K562 (cell line): ENCODE results near the gene EVI5. TPM values are rescaled to one million over a fixed set of nuclear protein-coding genes. Genes with fewer than 3 reads are reported as not detected.

ENCODE experiments used
- CCNT2 ChIP-seq: IDR thresholded peaks from 2 replicates; pipeline ENCODE4 v1.6.1; 2011; ENCODE audit warnings: borderline replicate concordance, low read depth, mild to moderate bottlenecking, moderate library complexity, mixed read lengths, low read length; ENCODE audit not compliant: insufficient read length; ENCODE audit errors: extremely low read depth
- FIP1L1 ChIP-seq: fragments of 200-400 bp; formaldehyde crosslinking; IDR thresholded peaks from 2 replicates; pipeline ENCODE4 v1.6.1; 2018; ENCODE audit warnings: mild to moderate bottlenecking, low read depth, low read length; ENCODE audit not compliant: poor library complexity, severe bottlenecking
- GTF2A2 ChIP-seq: IDR thresholded peaks from 2 replicates; pipeline ENCODE4 v1.6.1; 2016; ENCODE audit warnings: mild to moderate bottlenecking, missing genetic modification characterization, missing compliant biosample characterization
- KLF16 ChIP-seq: IDR thresholded peaks from 2 replicates; pipeline ENCODE4 v1.6.1; 2016; ENCODE audit warnings: antibody characterized with exemption
- MEF2A ChIP-seq: IDR thresholded peaks from 2 replicates; pipeline ENCODE4 v1.6.1; 2011; ENCODE audit warnings: low read depth, mild to moderate bottlenecking, low read length, moderate library complexity; ENCODE audit not compliant: control insufficient read depth
- SMARCA4 ChIP-seq: fragments of 450-650 bp; IDR thresholded peaks from 2 replicates; pipeline ENCODE4 v1.6.1; 2016
- SRSF1 ChIP-seq: fragments of 200-400 bp; formaldehyde crosslinking; IDR thresholded peaks from 2 replicates; pipeline ENCODE4 v1.6.1; 2017; ENCODE audit warnings: mild to moderate bottlenecking, low read depth, low read length, moderate library complexity
- TARDBP ChIP-seq: fragments of 450-650 bp; IDR thresholded peaks from 2 replicates; pipeline ENCODE4 v1.6.1; 2016
- USF1 ChIP-seq: sonication (generic); formaldehyde crosslinking; IDR thresholded peaks from 2 replicates; pipeline ENCODE4 v1.9.0; 2022; ENCODE audit warnings: mild to moderate bottlenecking, missing genetic modification reagents
- ZFP91 ChIP-seq: sonication (generic); formaldehyde crosslinking; IDR thresholded peaks from 2 replicates; pipeline ENCODE4 v1.8.0; 2022; ENCODE audit warnings: mild to moderate bottlenecking, missing genetic modification reagents
- ZNF277 ChIP-seq: fragments of 250-450 bp; sonication (Bioruptor Pico); IDR thresholded peaks from 2 replicates; pipeline ENCODE4 v1.8.0; 2022; ENCODE audit warnings: inconsistent platforms, mild to moderate bottlenecking, moderate library complexity, borderline replicate concordance
- ZNF398 ChIP-seq: fragments of 250-450 bp; sonication (Bioruptor Pico); IDR thresholded peaks from 2 replicates; pipeline ENCODE4 v1.8.0; 2021; ENCODE audit warnings: moderate library complexity, mild to moderate bottlenecking, inconsistent platforms
- polyA plus RNA-seq, 8 experiments: library from polyadenylated mRNA; depleted of rRNA in 4 of 8; stranded (reverse) in 5 of 8; unstranded in 3 of 8; fragments of >200 nt; fragmentation: Nextera tagmentation in 2 of 8; fragmentation: Illumina TruSeq in 1 of 8; extraction: Ambion mirVana in 2 of 8; extraction: Trizol in 1 of 8; gene quantifications; 2 replicates each; pipeline versions ENCODE4 v1.2.1 to v1.2.3, GENCODE V29; 2011 to 2014; ENCODE audit warnings: inconsistent platforms in 1 of 8, missing spikeins in 1 of 8
- total RNA-seq, 7 experiments: library from RNA; depleted of rRNA in 6 of 7; stranded (reverse); fragments of >200 nt in 6 of 7; fragmentation: Illumina TruSeq in 2 of 7; extraction: Trizol in 2 of 7; gene quantifications; 2 replicates each; pipeline versions ENCODE4 v1.2.1 to v1.2.3, GENCODE V29; 2011 to 2021; ENCODE audit warnings: low replicate concordance in 1 of 7
- TF ChIP-seq, protein P1 (sequence below): sonication (generic); formaldehyde crosslinking; IDR thresholded peaks from 2 replicates; pipeline ENCODE4 v1.8.0; 2023; ENCODE audit warnings: mild to moderate bottlenecking, missing genetic modification reagents
- TF ChIP-seq, protein P2 (sequence below): sonication (generic); formaldehyde crosslinking; IDR thresholded peaks from 2 replicates; pipeline ENCODE4 v1.8.1; 2023; ENCODE audit warnings: mild to moderate bottlenecking, missing genetic modification reagents
- TF ChIP-seq, protein P3 (sequence below): sonication (generic); formaldehyde crosslinking; IDR thresholded peaks from 2 replicates; pipeline ENCODE4 v1.8.0; 2022; ENCODE audit warnings: missing genetic modification reagents, mild to moderate bottlenecking, borderline replicate concordance

Gene EVI5
- total and polyA plus RNA-seq, 9 of the 15 experiments (the other 6 are each of a cell fraction or from before 2014, with no cell fraction given) = 1.7 to 50.1 (median 13.7) TPM

DNA sequence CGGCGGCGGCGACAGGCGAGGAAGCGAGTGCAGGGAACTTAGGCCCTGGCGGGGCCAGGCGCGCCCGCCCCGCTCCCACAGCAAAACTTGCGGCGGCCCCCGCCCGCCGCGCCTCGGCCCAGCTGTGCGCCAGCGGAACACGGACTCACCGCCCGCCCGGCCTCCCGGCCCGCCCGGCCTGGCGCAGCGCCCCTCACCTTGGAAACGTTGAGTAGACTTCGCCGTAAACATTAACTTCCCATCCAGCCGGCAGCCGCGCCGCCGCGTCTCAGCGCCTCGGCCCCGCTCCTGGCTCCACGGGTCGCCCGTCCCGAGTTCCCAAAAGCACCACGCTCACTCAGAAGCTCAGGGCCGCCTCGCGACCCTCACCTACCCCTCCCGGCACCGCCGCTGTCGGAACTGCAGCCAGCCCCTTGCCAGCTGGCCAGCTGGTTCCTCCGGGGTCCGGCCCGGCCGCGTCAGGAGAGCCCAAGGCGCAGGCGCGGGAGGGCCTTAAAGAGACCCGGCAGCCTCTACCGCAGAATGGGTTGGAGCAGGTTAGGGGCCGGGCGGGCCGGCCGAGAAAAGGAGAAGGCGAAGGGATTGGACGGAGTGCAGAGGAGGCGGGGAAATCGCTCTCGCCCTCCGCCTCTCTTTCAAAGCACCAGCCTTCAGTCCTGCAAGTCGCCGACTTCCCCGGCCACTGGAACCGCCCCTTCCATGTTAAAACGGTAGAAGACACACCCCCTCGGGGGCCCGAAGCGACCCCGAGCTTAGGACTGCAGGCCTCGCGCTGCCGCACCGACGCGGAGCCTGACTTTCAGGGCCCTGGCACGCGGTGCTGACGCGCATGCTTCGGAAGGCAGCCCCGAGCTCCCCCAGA lies at the start of gene EVI5 (continued):
- TF ChIP-seq ZFP91 = peak; percentile 75
- peak; percentile 39; the same call in 1 of the 2 replicates for TF ChIP-seq USF1 (CRISPR knock-in tag)
- no peak for TF ChIP-seq MEF2A
- no peak for TF ChIP-seq SMARCA4
- no peak for TF ChIP-seq ZNF398 (CRISPR knock-in tag)
- TF ChIP-seq CCNT2 = peak; percentile 68
- TF ChIP-seq, protein P1, sequence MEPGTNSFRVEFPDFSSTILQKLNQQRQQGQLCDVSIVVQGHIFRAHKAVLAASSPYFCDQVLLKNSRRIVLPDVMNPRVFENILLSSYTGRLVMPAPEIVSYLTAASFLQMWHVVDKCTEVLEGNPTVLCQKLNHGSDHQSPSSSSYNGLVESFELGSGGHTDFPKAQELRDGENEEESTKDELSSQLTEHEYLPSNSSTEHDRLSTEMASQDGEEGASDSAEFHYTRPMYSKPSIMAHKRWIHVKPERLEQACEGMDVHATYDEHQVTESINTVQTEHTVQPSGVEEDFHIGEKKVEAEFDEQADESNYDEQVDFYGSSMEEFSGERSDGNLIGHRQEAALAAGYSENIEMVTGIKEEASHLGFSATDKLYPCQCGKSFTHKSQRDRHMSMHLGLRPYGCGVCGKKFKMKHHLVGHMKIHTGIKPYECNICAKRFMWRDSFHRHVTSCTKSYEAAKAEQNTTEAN = peak; percentile 64; the same call in 1 of the 2 replicates
- TF ChIP-seq FIP1L1 = peak; percentile 32
- TF ChIP-seq KLF16 = no peak
- no peak for TF ChIP-seq SRSF1
- TF ChIP-seq GTF2A2 (tag) = no peak
- TF ChIP-seq TARDBP = no peak
- no peak for TF ChIP-seq ZNF277 (CRISPR knock-in tag)
- TF ChIP-seq, protein P2, sequence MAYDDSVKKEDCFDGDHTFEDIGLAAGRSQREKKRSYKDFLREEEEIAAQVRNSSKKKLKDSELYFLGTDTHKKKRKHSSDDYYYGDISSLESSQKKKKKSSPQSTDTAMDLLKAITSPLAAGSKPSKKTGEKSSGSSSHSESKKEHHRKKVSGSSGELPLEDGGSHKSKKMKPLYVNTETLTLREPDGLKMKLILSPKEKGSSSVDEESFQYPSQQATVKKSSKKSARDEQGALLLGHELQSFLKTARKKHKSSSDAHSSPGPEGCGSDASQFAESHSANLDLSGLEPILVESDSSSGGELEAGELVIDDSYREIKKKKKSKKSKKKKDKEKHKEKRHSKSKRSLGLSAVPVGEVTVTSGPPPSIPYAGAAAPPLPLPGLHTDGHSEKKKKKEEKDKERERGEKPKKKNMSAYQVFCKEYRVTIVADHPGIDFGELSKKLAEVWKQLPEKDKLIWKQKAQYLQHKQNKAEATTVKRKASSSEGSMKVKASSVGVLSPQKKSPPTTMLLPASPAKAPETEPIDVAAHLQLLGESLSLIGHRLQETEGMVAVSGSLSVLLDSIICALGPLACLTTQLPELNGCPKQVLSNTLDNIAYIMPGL (CRISPR knock-in tag) = peak; percentile 95
- TF ChIP-seq, protein P3, sequence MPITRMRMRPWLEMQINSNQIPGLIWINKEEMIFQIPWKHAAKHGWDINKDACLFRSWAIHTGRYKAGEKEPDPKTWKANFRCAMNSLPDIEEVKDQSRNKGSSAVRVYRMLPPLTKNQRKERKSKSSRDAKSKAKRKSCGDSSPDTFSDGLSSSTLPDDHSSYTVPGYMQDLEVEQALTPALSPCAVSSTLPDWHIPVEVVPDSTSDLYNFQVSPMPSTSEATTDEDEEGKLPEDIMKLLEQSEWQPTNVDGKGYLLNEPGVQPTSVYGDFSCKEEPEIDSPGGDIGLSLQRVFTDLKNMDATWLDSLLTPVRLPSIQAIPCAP = 0 out of 2 replicates have a peak, but pooled peaks have one; percentile 83
